HepG2 (cell line): ENCODE results near the gene MACROD2. TPM values are rescaled to one million over a fixed set of nuclear protein-coding genes. Genes with fewer than 3 reads are reported as not detected.

Experiments used
- ATAC-seq: fragments of 200-7000 bp; cut with Tn5 transposase; 3 replicates; pipeline ENCODE4 v1.9.1; 2020; ENCODE audit warnings: mild to moderate bottlenecking, moderate library complexity
- BruUV-seq: library from RNA; stranded (reverse); fragments of 400-500 nt; replicated peaks from 2 replicates; lab custom pipeline; 2021; lab: Mats Ljungman, UMichigan
- CTCF ChIA-PET: fragments of 300-600 bp; formaldehyde crosslinking; extraction: SDS; loops from one replicate; lab custom pipeline; 2021; ENCODE audit warnings: low total read pairs, inconsistent platforms, low intra/inter-chr PET ratio; lab: Yijun Ruan, JAX
- POLR2A ChIA-PET: fragments of 350-600 bp; sonication (Branson Sonifier 250); formaldehyde crosslinking; loops from one replicate; lab custom pipeline; 2020; ENCODE audit warnings: antibody characterized with exemption, inconsistent platforms; lab: Yijun Ruan, JAX
- DNase-seq: peaks from one replicate; pipeline ENCODE4 v3.0.0-alpha.2; 2015; ENCODE audit warnings: low spot score
- FAIRE-seq: peaks from 3 replicates; lab custom pipeline; 2011; peaks lifted over from hg19 to GRCh38; lab: Jason Lieb, UNC
- H2AFZ ChIP-seq: one replicate; pipeline ENCODE4 v1.6.1; 2011; ENCODE audit warnings: low read length, inconsistent platforms
- H3K27ac ChIP-seq: fragments of 300-600 bp; 3 replicates; pipeline ENCODE4 v1.8.0; 2011; ENCODE audit warnings: mixed run types, mild to moderate bottlenecking, mixed read lengths, low read length, inconsistent platforms; ENCODE audit not compliant: insufficient read depth; ENCODE audit errors: extremely low read length
- H3K27me3 ChIP-seq, 2 experiments: fragments of 200-600 bp in 1 of 2; 2 replicates in 1 of 2; 3 replicates in 1 of 2; pipeline versions ENCODE4 v1.6.0 to v1.8.0; 2011; ENCODE audit warnings: low read length in 2 of 2, mild to moderate bottlenecking in 2 of 2, moderate library complexity in 2 of 2, inconsistent platforms in 1 of 2; ENCODE audit not compliant: insufficient read depth in 2 of 2, control insufficient read depth in 1 of 2
- H3K36me3 ChIP-seq, 2 experiments: fragments of 200-600 bp in 1 of 2; replicated peaks in 1 of 2; 2 replicates in 1 of 2; 3 replicates in 1 of 2; pipeline versions ENCODE4 v1.5.1 to v1.8.0; 2011; ENCODE audit warnings: low read length in 2 of 2, inconsistent platforms in 1 of 2; ENCODE audit not compliant: insufficient read depth in 2 of 2, control insufficient read depth in 1 of 2
- H3K4me1 ChIP-seq: 2 replicates; pipeline ENCODE4 v1.5.1; 2012; ENCODE audit warnings: low read length, inconsistent platforms; ENCODE audit not compliant: insufficient read depth
- H3K4me2 ChIP-seq: 2 replicates; pipeline ENCODE4 v1.6.0; 2011; ENCODE audit warnings: low read depth, low read length, inconsistent platforms
- H3K4me3 ChIP-seq, 3 experiments: fragments of 200-600 bp in 1 of 3; sonication (generic), shearing (Covaris generic) in 1 of 3; replicated peaks in 1 of 3; 2 replicates each; pipeline ENCODE4 v1.5.1; 2011 to 2016; ENCODE audit warnings: low read length in 3 of 3, inconsistent platforms in 2 of 3, low read depth in 2 of 3, mild to moderate bottlenecking in 2 of 3, control low read depth in 1 of 3, mixed read lengths in 1 of 3; ENCODE audit not compliant: insufficient read depth in 1 of 3
- H3K79me2 ChIP-seq: one replicate; pipeline ENCODE4 v1.6.1; 2011; ENCODE audit warnings: low read length, inconsistent platforms; ENCODE audit not compliant: insufficient read depth
- H3K9ac ChIP-seq: 2 replicates; pipeline ENCODE4 v1.6.0; 2011; ENCODE audit warnings: mild to moderate bottlenecking, low read depth, low read length, inconsistent platforms; ENCODE audit not compliant: insufficient read depth
- H3K9me3 ChIP-seq: 2 replicates; pipeline ENCODE4 v1.5.1; 2012; ENCODE audit warnings: mild to moderate bottlenecking, low read length
- H4K20me1 ChIP-seq: 2 replicates; pipeline ENCODE4 v1.6.0; 2011; ENCODE audit warnings: inconsistent platforms, mild to moderate bottlenecking, low read length, moderate library complexity; ENCODE audit not compliant: insufficient read depth
- BORCS8-MEF2B ChIP-seq: sonication (generic); formaldehyde crosslinking; IDR thresholded peaks from 2 replicates; pipeline ENCODE4 v1.8.0; 2022; ENCODE audit warnings: mild to moderate bottlenecking, missing genetic modification reagents
- FOXA1 ChIP-seq, 2 experiments: fragments of 450-650 bp in 1 of 2; sonication (generic) in 1 of 2; formaldehyde crosslinking in 1 of 2; IDR thresholded peaks; 2 replicates each; pipeline versions ENCODE4 v1.4.0 to v1.6.1; 2016 to 2020; ENCODE audit warnings: missing genetic modification reagents in 1 of 2
- MED1 ChIP-seq: sonication (generic); formaldehyde crosslinking; IDR thresholded peaks from 2 replicates; pipeline ENCODE4 v1.4.0; 2020; ENCODE audit warnings: missing genetic modification reagents
- MEF2D ChIP-seq: sonication (generic); formaldehyde crosslinking; IDR thresholded peaks from 2 replicates; pipeline ENCODE4 v1.5.1; 2020; ENCODE audit warnings: mild to moderate bottlenecking, missing genetic modification reagents
- NBN ChIP-seq: fragments of 450-650 bp; conservative IDR thresholded peaks from 2 replicates; pipeline ENCODE4 v1.6.1; 2017
- NCOR1 ChIP-seq: fragments of 200-600 bp; sonication (generic); IDR thresholded peaks from 2 replicates; pipeline ENCODE4 v1.7.0; 2017; ENCODE audit warnings: antibody characterized with exemption, low read length, borderline replicate concordance
- NFE2L2 ChIP-seq: fragments of 150-350 bp; IDR thresholded peaks from 2 replicates; pipeline ENCODE4 v1.6.1; 2014; ENCODE audit warnings: low read length
- TCF12 ChIP-seq, 2 experiments: fragments of 450-650 bp in 1 of 2; sonication (generic) in 1 of 2; formaldehyde crosslinking in 1 of 2; IDR thresholded peaks; 2 replicates each; pipeline versions ENCODE4 v1.6.1 to v1.8.0; 2017 to 2022; ENCODE audit warnings: antibody characterized with exemption in 1 of 2, mild to moderate bottlenecking in 1 of 2, missing genetic modification reagents in 1 of 2, moderate library complexity in 1 of 2
- ZNF12 ChIP-seq: sonication (generic); formaldehyde crosslinking; IDR thresholded peaks from 2 replicates; pipeline ENCODE4 v1.5.0; 2020; ENCODE audit warnings: missing genetic modification reagents
- ZNF317 ChIP-seq: sonication (generic); formaldehyde crosslinking; IDR thresholded peaks from 2 replicates; pipeline ENCODE4 v1.5.0; 2020; ENCODE audit warnings: mild to moderate bottlenecking, missing genetic modification reagents
- ZNF362 ChIP-seq: sonication (generic); formaldehyde crosslinking; IDR thresholded peaks from 2 replicates; pipeline ENCODE4 v1.4.0; 2020; ENCODE audit warnings: missing genetic modification reagents, mild to moderate bottlenecking, borderline replicate concordance
- ZNF546 ChIP-seq: sonication (generic); formaldehyde crosslinking; conservative IDR thresholded peaks from 2 replicates; pipeline ENCODE4 v1.8.1; 2023; ENCODE audit warnings: mild to moderate bottlenecking, missing genetic modification reagents
- WGBS: methylation state at CpG from one replicate; pipeline ENCODE4 v1.1.6; 2017; ENCODE audit warnings: low lambda C conversion rate; 5-methylcytosine and 5-hydroxymethylcytosine counted together
- in situ Hi-C: cut with HindIII; loops from 2 replicates; pipeline ENCODE4 v1.10.0; 2017; ENCODE audit warnings: low pct_unique_long_range_greater_than_20kb; ENCODE audit not compliant: extremely low pct_ligation_motif_present
- intact Hi-C: fragments of 100-400 bp; cut with micrococcal nuclease; formaldehyde crosslinking; loops from one replicate; pipeline ENCODE4 v1.10.0; 2022; ENCODE audit not compliant: unreplicated experiment
- polyA plus RNA-seq, 8 experiments: library from polyadenylated mRNA; depleted of rRNA in 3 of 8; stranded (reverse) in 7 of 8; unstranded in 1 of 8; fragments of >200 nt; fragmentation: Illumina TruSeq in 4 of 8; extraction: Trizol in 4 of 8; gene quantifications; 2 replicates each; pipeline versions ENCODE4 v1.2.1 to v1.2.3, GENCODE V29; 2011 to 2016; ENCODE audit warnings: low read depth in 4 of 8, missing spikeins in 1 of 8, mixed read lengths in 1 of 8; ENCODE audit not compliant: insufficient read depth in 1 of 8
- total RNA-seq, 5 experiments: library from RNA; depleted of rRNA; stranded (reverse); fragments of >200 nt; fragmentation: Illumina TruSeq; extraction: Trizol; gene quantifications; 2 replicates each; pipeline ENCODE4 v1.2.3, GENCODE V29; 2016; ENCODE audit warnings: low read depth in 1 of 5

Gene MACROD2
- total and polyA plus RNA-seq, 2 of the 13 experiments (the other 11 are each of a cell fraction or from before 2014, with no cell fraction given), result 0.13 to 0.51 TPM

- TF ChIP-seq NFE2L2 (0 out of 2 replicates have a peak, but pooled peaks have one; percentile 23), BORCS8-MEF2B (CRISPR knock-in tag) (no peak), FOXA1 (IDR thresholded peaks at IDR 0.05) (no peak), FOXA1 (CRISPR knock-in tag; IDR thresholded peaks at IDR 0.05) (no peak)
- WGBS, result 18% methylated on average over 1 of the region's 1 CpG
- Histone ChIP-seq H3K79me2 (no peaks in the 10 kb centered on the region), H4K20me1 (no peaks in the 10 kb centered on the region), H3K27ac (no peak overlapping the region), H3K4me3 (no peak overlapping the region), H2AFZ (no peak overlapping the region), H3K36me3 (no peaks in the 10 kb centered on the region), H3K9ac (no peak overlapping the region), H3K9me3 (no peaks in the 10 kb centered on the region; the same call in 1 of the 2 replicates), H3K27me3 (no peaks in the 10 kb centered on the region), H3K4me1 (peaks cover 22% of the 10 kb centered on the region), H3K4me2 (no peak overlapping the region)
- ChIA-PET CTCF (no interaction called here), POLR2A (interaction anchor here (0.8 kb wide), 1 partner anchor 13 kb away, joined by 3 read pairs; no protein-coding TSS in a partner anchor)
- intact Hi-C loops, result no loop called here
- no TSS peak for BruUV-seq
- DNase-seq (no peak), ATAC-seq (no peak), FAIRE-seq (no peak)
- in situ Hi-C loops, result no loop called here
Observed at GRCh38 chr20:14972256-14972655, 976.9 kb downstream of the MACROD2 start.

- Histone ChIP-seq H3K79me2 (no peaks in the 10 kb centered on the region), H3K4me1 (peaks cover 26% of the 10 kb centered on the region), H3K27me3 (no peaks in the 10 kb centered on the region), H4K20me1 (no peaks in the 10 kb centered on the region), H3K9ac (no peak overlapping the region), H3K4me3 (no peak overlapping the region), H3K4me2 (no peak overlapping the region), H2AFZ (no peak overlapping the region), H3K9me3 (no peaks in the 10 kb centered on the region; the same call in 1 of the 2 replicates), H3K27ac (no peak overlapping the region), H3K36me3 (no peaks in the 10 kb centered on the region)
- 99% methylated on average over 2 of the region's 2 CpGs for WGBS
- ChIA-PET CTCF (no interaction called here), POLR2A (no interaction called here)
- intact Hi-C loops, result no loop called here
- DNase-seq (no peak), FAIRE-seq (no peak), ATAC-seq (no peak)
- TF ChIP-seq NCOR1 (no peak), ZNF362 (no peak), ZNF546 (no peak), ZNF317 (CRISPR knock-in tag) (no peak), ZNF12 (CRISPR knock-in tag) (no peak), MED1 (no peak), NBN (no peak), TCF12 (IDR thresholded peaks at IDR 0.05) (no peak), TCF12 (CRISPR knock-in tag; IDR thresholded peaks at IDR 0.05) (no peak), MEF2D (CRISPR knock-in tag) (no peak)
- in situ Hi-C loops, result no loop called here
- BruUV-seq, result no TSS peak
Observed at GRCh38 chr20:14972690-14973089, 977.4 kb downstream of the MACROD2 start.
